ENCODE data around the gene BYSL. TPM values are rescaled to one million over a fixed set of nuclear protein-coding genes. Genes with fewer than 3 reads are reported as not detected.
"Not testable (repeated sequence)": the region's sequence is repeated elsewhere in the genome, so short reads cannot be mapped to it uniquely, and the experiment has no call there.

Gene BYSL
- polyA plus RNA-seq, 2 of the 4 experiments (the other 2 are of a cell fraction), result 28.8 to 61.8 TPM

- TF ChIP-seq, protein P1, sequence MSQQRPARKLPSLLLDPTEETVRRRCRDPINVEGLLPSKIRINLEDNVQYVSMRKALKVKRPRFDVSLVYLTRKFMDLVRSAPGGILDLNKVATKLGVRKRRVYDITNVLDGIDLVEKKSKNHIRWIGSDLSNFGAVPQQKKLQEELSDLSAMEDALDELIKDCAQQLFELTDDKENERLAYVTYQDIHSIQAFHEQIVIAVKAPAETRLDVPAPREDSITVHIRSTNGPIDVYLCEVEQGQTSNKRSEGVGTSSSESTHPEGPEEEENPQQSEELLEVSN (IDR thresholded peaks at IDR 0.05; ENCODE audit: borderline replicate concordance, low read depth), result no peak
- TF ChIP-seq EHF (CRISPR knock-in tag; IDR thresholded peaks at IDR 0.05) (no peak), CBX8 (IDR thresholded peaks at IDR 0.05) (no peak), CEBPB (IDR thresholded peaks at IDR 0.05) (peak; percentile 11 to 50; a peak in 2 of 4 replicates), BCL3 (IDR thresholded peaks at IDR 0.05) (0 out of 3 replicates have a peak, but pooled peaks have one; percentile 53), NR3C1 (IDR thresholded peaks at IDR 0.05) (no peak), RNF2 (IDR thresholded peaks at IDR 0.05; ENCODE audit: borderline replicate concordance, low read depth) (no peak), BHLHE40 (IDR thresholded peaks at IDR 0.05; ENCODE audit: low read depth, low read length) (no peak), SREBF2 (IDR thresholded peaks at IDR 0.05) (no peak), KDM5A (IDR thresholded peaks at IDR 0.05) (no peak), HOXB5 (CRISPR knock-in tag; IDR thresholded peaks at IDR 0.05) (no peak), EHMT2 (IDR thresholded peaks at IDR 0.05; ENCODE audit: low read depth) (no peak), HOXB13 (CRISPR knock-in tag; IDR thresholded peaks at IDR 0.05; ENCODE audit: low read depth) (no peak), POLR2A (IDR thresholded peaks at IDR 0.05; ENCODE audit: low read length) (peak; percentile 27; the same call in 1 of the 2 replicates), FOXS1 (CRISPR knock-in tag; IDR thresholded peaks at IDR 0.05) (no peak)
- TF ChIP-seq, protein P2, sequence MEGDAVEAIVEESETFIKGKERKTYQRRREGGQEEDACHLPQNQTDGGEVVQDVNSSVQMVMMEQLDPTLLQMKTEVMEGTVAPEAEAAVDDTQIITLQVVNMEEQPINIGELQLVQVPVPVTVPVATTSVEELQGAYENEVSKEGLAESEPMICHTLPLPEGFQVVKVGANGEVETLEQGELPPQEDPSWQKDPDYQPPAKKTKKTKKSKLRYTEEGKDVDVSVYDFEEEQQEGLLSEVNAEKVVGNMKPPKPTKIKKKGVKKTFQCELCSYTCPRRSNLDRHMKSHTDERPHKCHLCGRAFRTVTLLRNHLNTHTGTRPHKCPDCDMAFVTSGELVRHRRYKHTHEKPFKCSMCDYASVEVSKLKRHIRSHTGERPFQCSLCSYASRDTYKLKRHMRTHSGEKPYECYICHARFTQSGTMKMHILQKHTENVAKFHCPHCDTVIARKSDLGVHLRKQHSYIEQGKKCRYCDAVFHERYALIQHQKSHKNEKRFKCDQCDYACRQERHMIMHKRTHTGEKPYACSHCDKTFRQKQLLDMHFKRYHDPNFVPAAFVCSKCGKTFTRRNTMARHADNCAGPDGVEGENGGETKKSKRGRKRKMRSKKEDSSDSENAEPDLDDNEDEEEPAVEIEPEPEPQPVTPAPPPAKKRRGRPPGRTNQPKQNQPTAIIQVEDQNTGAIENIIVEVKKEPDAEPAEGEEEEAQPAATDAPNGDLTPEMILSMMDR (IDR thresholded peaks at IDR 0.05), result no peak
- TF ChIP-seq, protein P3, sequence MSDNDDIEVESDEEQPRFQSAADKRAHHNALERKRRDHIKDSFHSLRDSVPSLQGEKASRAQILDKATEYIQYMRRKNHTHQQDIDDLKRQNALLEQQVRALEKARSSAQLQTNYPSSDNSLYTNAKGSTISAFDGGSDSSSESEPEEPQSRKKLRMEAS (IDR thresholded peaks at IDR 0.05), result peak; percentile 17
Measured at GRCh38 chr6:41941280-41942066, 20.2 kb downstream of the BYSL start, which contains the start of gene CCND3 (continued).

- TF ChIP-seq SMC3 (IDR thresholded peaks at IDR 0.05) (no peak), ESRRA (IDR thresholded peaks at IDR 0.05; ENCODE audit: borderline replicate concordance, low read length) (no peak), FOSL2 (IDR thresholded peaks at IDR 0.05) (no peak), FOSL2 (CRISPR knock-in tag; IDR thresholded peaks at IDR 0.05) (peak; percentile 47), MAFK (IDR thresholded peaks at IDR 0.05; ENCODE audit: partially characterized antibody) (peak; percentile 34), POLR2A (IDR thresholded peaks at IDR 0.05; ENCODE audit: low read length) (no peak), MAZ (IDR thresholded peaks at IDR 0.05; ENCODE audit: borderline replicate concordance, low read depth, low read length) (0 out of 2 replicates have a peak, but pooled peaks have one; percentile 1), HOXB5 (CRISPR knock-in tag; IDR thresholded peaks at IDR 0.05) (no peak), PHF8 (IDR thresholded peaks at IDR 0.05; ENCODE audit: borderline replicate concordance, low read depth) (peak; percentile 42; the same call in 1 of the 2 replicates), CEBPB (IDR thresholded peaks at IDR 0.05) (no peak), JUNB (IDR thresholded peaks at IDR 0.05) (no peak)
- TF ChIP-seq, protein P4, sequence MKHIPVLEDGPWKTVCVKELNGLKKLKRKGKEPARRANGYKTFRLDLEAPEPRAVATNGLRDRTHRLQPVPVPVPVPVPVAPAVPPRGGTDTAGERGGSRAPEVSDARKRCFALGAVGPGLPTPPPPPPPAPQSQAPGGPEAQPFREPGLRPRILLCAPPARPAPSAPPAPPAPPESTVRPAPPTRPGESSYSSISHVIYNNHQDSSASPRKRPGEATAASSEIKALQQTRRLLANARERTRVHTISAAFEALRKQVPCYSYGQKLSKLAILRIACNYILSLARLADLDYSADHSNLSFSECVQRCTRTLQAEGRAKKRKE (CRISPR knock-in tag; IDR thresholded peaks at IDR 0.05; ENCODE audit: low read depth), result no peak
- POLR2A ChIA-PET, result interaction anchor here (0.7 to 3.3 kb wide), 7 partner anchors 8 to 109 kb away, joined by 3 to 14 read pairs (median 3); partner anchors contain the start of genes BYSL and MED20
- Histone ChIP-seq H3K9me3 (no peaks in the 10 kb centered on the region), H3K4me2 (peak overlapping the region; percentile 88), H3K4me3 (peak overlapping the region; percentile 87), H3K27ac (peak overlapping the region; percentile 78 to 99), H3K4me1 (peaks cover 47% of the 10 kb centered on the region)
- ATAC-seq (peak in 1 of 2 experiments; percentile 36; a peak in 4 of 6 replicates), DNase-seq (ENCODE audit: low read depth in 1 of 2, low spot score in 1 of 2) (no peak), FAIRE-seq (no peak)
- CTCF ChIA-PET, result interaction anchor here (0.6 to 18.6 kb wide), 4 partner anchors 16 to 154 kb away, joined by 3 to 191 read pairs (median 96); partner anchors contain the start of genes BYSL, MED20, TAF8 and TOMM6
- 20% methylated on average over 20 of the region's 20 CpGs for WGBS (ENCODE audit: missing lambda C conversion rate)
Measured at GRCh38 chr6:41942067-41942851, 21.0 kb downstream of the BYSL start.

DNA sequence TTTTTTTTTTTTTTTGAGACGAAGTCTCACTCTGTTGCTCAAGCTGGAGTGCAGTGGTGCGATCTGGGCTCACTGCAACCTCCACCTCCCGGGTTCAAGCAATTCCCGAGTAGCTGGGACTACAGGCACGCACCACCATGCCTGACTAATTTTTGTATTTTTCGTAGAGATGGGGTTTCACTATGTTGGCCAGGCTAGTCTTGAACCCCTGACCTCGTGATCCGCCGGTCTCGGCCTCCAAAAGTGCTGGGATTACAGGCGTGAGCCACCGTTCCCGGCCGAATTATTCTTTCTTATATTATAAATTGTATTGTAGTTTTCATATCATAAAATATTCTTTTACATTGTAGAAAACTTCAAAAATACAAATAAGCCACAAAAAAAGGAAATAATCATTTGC, 21.6 kb downstream of the BYSL start:
- peak overlapping the region; percentile 78 to 99; a peak in 5 of 6 replicates for H3K27ac ChIP-seq
- not testable (repeated sequence) for ATAC-seq; H3K9me3 ChIP-seq; H3K4me3 ChIP-seq; FAIRE-seq; DNase-seq (ENCODE audit: low read depth in 1 of 2, low spot score in 1 of 2)
- POLR2A ChIA-PET, result interaction anchor here (1.2 to 1.5 kb wide), 2 partner anchors 8 to 25 kb away, joined by 3 to 12 read pairs; no protein-coding TSS in a partner anchor
- 90% methylated on average over 14 of the region's 14 CpGs for WGBS (ENCODE audit: missing lambda C conversion rate)
- peak overlapping the region; percentile 88 for H3K4me2 ChIP-seq
- CTCF ChIA-PET, result interaction anchor here (1.2 to 18.6 kb wide), 3 partner anchors 17 to 155 kb away, joined by 3 to 191 read pairs (median 189); partner anchors contain the start of genes BYSL, MED20, TAF8 and TOMM6
- peaks cover 41% of the 10 kb centered on the region for H3K4me1 ChIP-seq
